WTC11 (cell line): Measurements from ENCODE around the gene G2E3. TPM values are rescaled to one million over a fixed set of nuclear protein-coding genes. Genes with fewer than 3 reads are reported as not detected.

Experiments
- ATAC-seq: fragments of 200-7000 bp; cut with Tn5 transposase; 2 replicates; pipeline ENCODE4 v1.10.0; 2021; ENCODE audit warnings: mild to moderate bottlenecking, moderate library complexity
- CTCF ChIA-PET: fragments of 300-600 bp; sonication (Branson Sonifier 250); formaldehyde crosslinking; loops from one replicate; lab custom pipeline; 2021; ENCODE audit warnings: antibody characterized with exemption; lab: Charles Lee
- POLR2A ChIA-PET: fragments of 350-600 bp; sonication (Branson Sonifier 250); formaldehyde crosslinking; loops from one replicate; lab custom pipeline; 2021; ENCODE audit warnings: antibody characterized with exemption; lab: Charles Lee
- DNase-seq: peaks from one replicate; pipeline ENCODE4 v3.0.0; 2021; ENCODE audit warnings: low spot score
- H3K27ac Mint-ChIP-seq: 2 replicates; pipeline ENCODE4 v1.8.0; 2021; ENCODE audit warnings: mixed read lengths
- H3K27me3 Mint-ChIP-seq: 2 replicates; pipeline ENCODE4 v1.8.0; 2021; ENCODE audit warnings: low read depth, mild to moderate bottlenecking, moderate library complexity, mixed read lengths
- H3K36me3 Mint-ChIP-seq: 2 replicates; pipeline ENCODE4 v1.8.0; 2021; ENCODE audit warnings: mixed read lengths
- H3K4me1 Mint-ChIP-seq: 2 replicates; pipeline ENCODE4 v1.8.0; 2022; ENCODE audit warnings: mixed read lengths
- H3K4me3 Mint-ChIP-seq: 2 replicates; pipeline ENCODE4 v1.8.0; 2021; ENCODE audit warnings: mild to moderate bottlenecking, moderate library complexity, mixed read lengths
- H3K9me3 Mint-ChIP-seq: 2 replicates; pipeline ENCODE4 v1.8.0; 2021; ENCODE audit warnings: mixed read lengths
- GRHL2 ChIP-seq: fragments of 250-450 bp; sonication (Bioruptor Pico); IDR thresholded peaks from 2 replicates; pipeline ENCODE4 v1.8.0; 2022; ENCODE audit warnings: mild to moderate bottlenecking, moderate library complexity; ENCODE audit not compliant: insufficient replicate concordance, severe bottlenecking
- NR3C1 ChIP-seq: sonication (generic); formaldehyde crosslinking; conservative IDR thresholded peaks from 2 replicates; pipeline ENCODE4 v1.8.1; 2023; ENCODE audit warnings: low read depth, mild to moderate bottlenecking, missing genetic modification reagents
- RORB ChIP-seq: fragments of 250-450 bp; sonication (Bioruptor Pico); IDR thresholded peaks from 2 replicates; pipeline ENCODE4 v1.9.0; 2021; ENCODE audit warnings: mild to moderate bottlenecking
- TP53 ChIP-seq: sonication (generic); formaldehyde crosslinking; IDR thresholded peaks from 2 replicates; pipeline ENCODE4 v1.8.1; 2023; ENCODE audit warnings: mild to moderate bottlenecking, missing genetic modification reagents
- ZNF138 ChIP-seq: sonication (generic); formaldehyde crosslinking; conservative IDR thresholded peaks from 2 replicates; pipeline ENCODE4 v1.8.1; 2022; ENCODE audit warnings: mild to moderate bottlenecking, moderate library complexity, missing genetic modification reagents
- ZNF232 ChIP-seq: sonication (generic); formaldehyde crosslinking; IDR thresholded peaks from 2 replicates; pipeline ENCODE4 v1.8.0; 2022; ENCODE audit warnings: mild to moderate bottlenecking, missing genetic modification reagents
- ZNF396 ChIP-seq: fragments of 250-450 bp; sonication (Bioruptor Pico); IDR thresholded peaks from 2 replicates; pipeline ENCODE4 v1.8.0; 2021; ENCODE audit warnings: mild to moderate bottlenecking, moderate library complexity, borderline replicate concordance
- ZNF416 ChIP-seq: fragments of 250-450 bp; sonication (Bioruptor Pico); IDR thresholded peaks from 2 replicates; pipeline ENCODE4 v1.9.0; 2021; ENCODE audit warnings: mild to moderate bottlenecking, inconsistent platforms
- total RNA-seq: library from RNA; stranded (reverse); gene quantifications from 3 replicates; pipeline ENCODE4 v1.2.3, GENCODE V29; 2021
- TF ChIP-seq, protein P1 (sequence below): sonication (generic); formaldehyde crosslinking; IDR thresholded peaks from 2 replicates; pipeline ENCODE4 v1.8.1; 2023; ENCODE audit warnings: mild to moderate bottlenecking, missing genetic modification reagents, borderline replicate concordance
- TF ChIP-seq, protein P2 (sequence below): fragments of 250-450 bp; sonication (Bioruptor Pico); IDR thresholded peaks from 2 replicates; pipeline ENCODE4 v2.1.2; 2022; ENCODE audit warnings: mild to moderate bottlenecking, moderate library complexity
- TF ChIP-seq, protein P3 (sequence below): fragments of 200-600 bp; IDR thresholded peaks from 2 replicates; pipeline ENCODE4 v1.8.0; 2022; ENCODE audit warnings: antibody characterized with exemption
- TF ChIP-seq, protein P4 (sequence below): sonication (generic); formaldehyde crosslinking; IDR thresholded peaks from 2 replicates; pipeline ENCODE4 v1.8.0; 2022; ENCODE audit warnings: mild to moderate bottlenecking, missing genetic modification reagents
- TF ChIP-seq, protein P5 (sequence below): sonication (generic); formaldehyde crosslinking; conservative IDR thresholded peaks from 2 replicates; pipeline ENCODE4 v1.8.1; 2022; ENCODE audit warnings: mild to moderate bottlenecking, missing genetic modification reagents
- TF ChIP-seq, protein P6 (sequence below): sonication (generic); formaldehyde crosslinking; IDR thresholded peaks from 2 replicates; pipeline ENCODE4 v1.8.1; 2023; ENCODE audit warnings: mild to moderate bottlenecking, missing genetic modification reagents
- TF ChIP-seq, protein P7 (sequence below): sonication (generic); formaldehyde crosslinking; IDR thresholded peaks from 2 replicates; pipeline ENCODE4 v1.8.0; 2023; ENCODE audit warnings: missing genetic modification reagents, mild to moderate bottlenecking, borderline replicate concordance

G2E3 gene
- total RNA-seq, 1 experiment from 2014 or later = 66.2 TPM

DNA sequence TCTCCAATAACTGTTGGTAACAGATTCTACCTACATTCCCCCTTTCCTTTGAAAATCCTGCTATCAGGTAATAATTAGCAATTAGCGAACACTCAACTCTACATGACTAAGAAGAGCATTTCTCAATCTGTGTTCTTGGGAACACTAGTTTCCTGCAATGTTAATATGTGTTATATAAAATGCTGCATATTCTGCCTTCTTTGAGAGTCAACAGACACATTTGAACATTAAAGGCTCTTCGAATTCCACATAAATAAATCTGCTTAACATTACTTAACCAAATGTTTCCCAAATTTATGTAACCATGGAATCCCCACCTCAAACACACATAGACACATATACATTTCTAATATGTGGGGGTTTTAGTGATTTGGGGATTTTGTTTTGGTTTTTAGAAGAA, 41.2 kb upstream of the G2E3 start (continued):
- TF ChIP-seq, protein P1, sequence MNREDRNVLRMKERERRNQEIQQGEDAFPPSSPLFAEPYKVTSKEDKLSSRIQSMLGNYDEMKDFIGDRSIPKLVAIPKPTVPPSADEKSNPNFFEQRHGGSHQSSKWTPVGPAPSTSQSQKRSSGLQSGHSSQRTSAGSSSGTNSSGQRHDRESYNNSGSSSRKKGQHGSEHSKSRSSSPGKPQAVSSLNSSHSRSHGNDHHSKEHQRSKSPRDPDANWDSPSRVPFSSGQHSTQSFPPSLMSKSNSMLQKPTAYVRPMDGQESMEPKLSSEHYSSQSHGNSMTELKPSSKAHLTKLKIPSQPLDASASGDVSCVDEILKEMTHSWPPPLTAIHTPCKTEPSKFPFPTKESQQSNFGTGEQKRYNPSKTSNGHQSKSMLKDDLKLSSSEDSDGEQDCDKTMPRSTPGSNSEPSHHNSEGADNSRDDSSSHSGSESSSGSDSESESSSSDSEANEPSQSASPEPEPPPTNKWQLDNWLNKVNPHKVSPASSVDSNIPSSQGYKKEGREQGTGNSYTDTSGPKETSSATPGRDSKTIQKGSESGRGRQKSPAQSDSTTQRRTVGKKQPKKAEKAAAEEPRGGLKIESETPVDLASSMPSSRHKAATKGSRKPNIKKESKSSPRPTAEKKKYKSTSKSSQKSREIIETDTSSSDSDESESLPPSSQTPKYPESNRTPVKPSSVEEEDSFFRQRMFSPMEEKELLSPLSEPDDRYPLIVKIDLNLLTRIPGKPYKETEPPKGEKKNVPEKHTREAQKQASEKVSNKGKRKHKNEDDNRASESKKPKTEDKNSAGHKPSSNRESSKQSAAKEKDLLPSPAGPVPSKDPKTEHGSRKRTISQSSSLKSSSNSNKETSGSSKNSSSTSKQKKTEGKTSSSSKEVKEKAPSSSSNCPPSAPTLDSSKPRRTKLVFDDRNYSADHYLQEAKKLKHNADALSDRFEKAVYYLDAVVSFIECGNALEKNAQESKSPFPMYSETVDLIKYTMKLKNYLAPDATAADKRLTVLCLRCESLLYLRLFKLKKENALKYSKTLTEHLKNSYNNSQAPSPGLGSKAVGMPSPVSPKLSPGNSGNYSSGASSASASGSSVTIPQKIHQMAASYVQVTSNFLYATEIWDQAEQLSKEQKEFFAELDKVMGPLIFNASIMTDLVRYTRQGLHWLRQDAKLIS (CRISPR knock-in tag) = no peak
- TF ChIP-seq GRHL2 (CRISPR knock-in tag) (no peak), RORB (CRISPR knock-in tag) (no peak), ZNF416 (CRISPR knock-in tag) (no peak), ZNF138 (CRISPR knock-in tag) (no peak)
- TF ChIP-seq, protein P2, sequence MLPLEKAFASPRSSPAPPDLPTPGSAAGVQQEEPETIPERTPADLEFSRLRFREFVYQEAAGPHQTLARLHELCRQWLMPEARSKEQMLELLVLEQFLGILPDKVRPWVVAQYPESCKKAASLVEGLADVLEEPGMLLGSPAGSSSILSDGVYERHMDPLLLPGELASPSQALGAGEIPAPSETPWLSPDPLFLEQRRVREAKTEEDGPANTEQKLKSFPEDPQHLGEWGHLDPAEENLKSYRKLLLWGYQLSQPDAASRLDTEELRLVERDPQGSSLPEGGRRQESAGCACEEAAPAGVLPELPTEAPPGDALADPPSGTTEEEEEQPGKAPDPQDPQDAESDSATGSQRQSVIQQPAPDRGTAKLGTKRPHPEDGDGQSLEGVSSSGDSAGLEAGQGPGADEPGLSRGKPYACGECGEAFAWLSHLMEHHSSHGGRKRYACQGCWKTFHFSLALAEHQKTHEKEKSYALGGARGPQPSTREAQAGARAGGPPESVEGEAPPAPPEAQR (CRISPR knock-in tag) = no peak
- TF ChIP-seq, protein P3, sequence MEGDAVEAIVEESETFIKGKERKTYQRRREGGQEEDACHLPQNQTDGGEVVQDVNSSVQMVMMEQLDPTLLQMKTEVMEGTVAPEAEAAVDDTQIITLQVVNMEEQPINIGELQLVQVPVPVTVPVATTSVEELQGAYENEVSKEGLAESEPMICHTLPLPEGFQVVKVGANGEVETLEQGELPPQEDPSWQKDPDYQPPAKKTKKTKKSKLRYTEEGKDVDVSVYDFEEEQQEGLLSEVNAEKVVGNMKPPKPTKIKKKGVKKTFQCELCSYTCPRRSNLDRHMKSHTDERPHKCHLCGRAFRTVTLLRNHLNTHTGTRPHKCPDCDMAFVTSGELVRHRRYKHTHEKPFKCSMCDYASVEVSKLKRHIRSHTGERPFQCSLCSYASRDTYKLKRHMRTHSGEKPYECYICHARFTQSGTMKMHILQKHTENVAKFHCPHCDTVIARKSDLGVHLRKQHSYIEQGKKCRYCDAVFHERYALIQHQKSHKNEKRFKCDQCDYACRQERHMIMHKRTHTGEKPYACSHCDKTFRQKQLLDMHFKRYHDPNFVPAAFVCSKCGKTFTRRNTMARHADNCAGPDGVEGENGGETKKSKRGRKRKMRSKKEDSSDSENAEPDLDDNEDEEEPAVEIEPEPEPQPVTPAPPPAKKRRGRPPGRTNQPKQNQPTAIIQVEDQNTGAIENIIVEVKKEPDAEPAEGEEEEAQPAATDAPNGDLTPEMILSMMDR = no peak

DNA sequence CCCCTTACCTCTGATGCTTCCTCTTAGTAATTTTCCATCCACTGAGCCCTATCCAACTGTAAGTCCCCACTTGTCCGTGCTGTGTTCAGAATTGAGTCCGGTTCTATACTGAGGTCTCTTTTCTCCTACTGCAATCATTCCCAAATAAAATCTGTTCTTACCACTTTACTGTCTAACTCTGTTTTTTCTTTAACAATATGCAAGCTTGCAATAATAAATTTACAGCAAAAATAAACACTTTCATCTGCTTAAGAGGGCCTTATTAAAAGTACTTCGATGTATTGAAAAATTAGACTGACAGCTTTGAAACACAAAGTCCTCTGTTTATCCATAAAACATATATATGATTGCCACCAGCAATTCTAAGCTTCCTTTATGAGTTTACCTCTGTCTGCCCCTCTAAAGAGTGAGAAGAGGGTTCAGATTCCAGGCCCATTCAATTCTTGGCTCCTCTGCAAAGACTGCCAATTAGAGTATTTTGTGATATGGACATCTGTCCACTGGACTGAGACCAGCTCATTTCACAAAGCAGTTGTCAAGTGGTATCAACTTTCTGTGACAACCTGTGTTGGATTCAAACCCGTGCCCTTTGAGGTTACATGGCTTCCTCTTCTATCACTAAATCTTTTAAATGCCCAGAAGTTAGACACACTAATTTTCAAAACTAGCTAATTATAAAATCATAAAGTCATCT, 39.9 kb upstream of the G2E3 start:
- no peak for DNase-seq
- Mint-ChIP-seq H3K4me3 (no peak overlapping the region), H3K27ac (no peak overlapping the region), H3K4me1 (no peaks in the 10 kb centered on the region), H3K27me3 (no peaks in the 10 kb centered on the region), H3K36me3 (no peaks in the 10 kb centered on the region), H3K9me3 (no peaks in the 10 kb centered on the region)
- TF ChIP-seq, protein P4, sequence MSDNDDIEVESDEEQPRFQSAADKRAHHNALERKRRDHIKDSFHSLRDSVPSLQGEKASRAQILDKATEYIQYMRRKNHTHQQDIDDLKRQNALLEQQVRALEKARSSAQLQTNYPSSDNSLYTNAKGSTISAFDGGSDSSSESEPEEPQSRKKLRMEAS = no peak
- TF ChIP-seq, protein P2 (CRISPR knock-in tag) = no peak
- TF ChIP-seq GRHL2 (CRISPR knock-in tag) (no peak), ZNF396 (CRISPR knock-in tag) (no peak), TP53 (no peak), ZNF232 (CRISPR knock-in tag) (no peak), NR3C1 (CRISPR knock-in tag) (no peak)
- TF ChIP-seq, protein P5, sequence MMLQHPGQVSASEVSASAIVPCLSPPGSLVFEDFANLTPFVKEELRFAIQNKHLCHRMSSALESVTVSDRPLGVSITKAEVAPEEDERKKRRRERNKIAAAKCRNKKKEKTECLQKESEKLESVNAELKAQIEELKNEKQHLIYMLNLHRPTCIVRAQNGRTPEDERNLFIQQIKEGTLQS (CRISPR knock-in tag) = no peak
- TF ChIP-seq, protein P6, sequence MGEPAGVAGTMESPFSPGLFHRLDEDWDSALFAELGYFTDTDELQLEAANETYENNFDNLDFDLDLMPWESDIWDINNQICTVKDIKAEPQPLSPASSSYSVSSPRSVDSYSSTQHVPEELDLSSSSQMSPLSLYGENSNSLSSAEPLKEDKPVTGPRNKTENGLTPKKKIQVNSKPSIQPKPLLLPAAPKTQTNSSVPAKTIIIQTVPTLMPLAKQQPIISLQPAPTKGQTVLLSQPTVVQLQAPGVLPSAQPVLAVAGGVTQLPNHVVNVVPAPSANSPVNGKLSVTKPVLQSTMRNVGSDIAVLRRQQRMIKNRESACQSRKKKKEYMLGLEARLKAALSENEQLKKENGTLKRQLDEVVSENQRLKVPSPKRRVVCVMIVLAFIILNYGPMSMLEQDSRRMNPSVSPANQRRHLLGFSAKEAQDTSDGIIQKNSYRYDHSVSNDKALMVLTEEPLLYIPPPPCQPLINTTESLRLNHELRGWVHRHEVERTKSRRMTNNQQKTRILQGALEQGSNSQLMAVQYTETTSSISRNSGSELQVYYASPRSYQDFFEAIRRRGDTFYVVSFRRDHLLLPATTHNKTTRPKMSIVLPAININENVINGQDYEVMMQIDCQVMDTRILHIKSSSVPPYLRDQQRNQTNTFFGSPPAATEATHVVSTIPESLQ (CRISPR knock-in tag) = no peak
- TF ChIP-seq, protein P7, sequence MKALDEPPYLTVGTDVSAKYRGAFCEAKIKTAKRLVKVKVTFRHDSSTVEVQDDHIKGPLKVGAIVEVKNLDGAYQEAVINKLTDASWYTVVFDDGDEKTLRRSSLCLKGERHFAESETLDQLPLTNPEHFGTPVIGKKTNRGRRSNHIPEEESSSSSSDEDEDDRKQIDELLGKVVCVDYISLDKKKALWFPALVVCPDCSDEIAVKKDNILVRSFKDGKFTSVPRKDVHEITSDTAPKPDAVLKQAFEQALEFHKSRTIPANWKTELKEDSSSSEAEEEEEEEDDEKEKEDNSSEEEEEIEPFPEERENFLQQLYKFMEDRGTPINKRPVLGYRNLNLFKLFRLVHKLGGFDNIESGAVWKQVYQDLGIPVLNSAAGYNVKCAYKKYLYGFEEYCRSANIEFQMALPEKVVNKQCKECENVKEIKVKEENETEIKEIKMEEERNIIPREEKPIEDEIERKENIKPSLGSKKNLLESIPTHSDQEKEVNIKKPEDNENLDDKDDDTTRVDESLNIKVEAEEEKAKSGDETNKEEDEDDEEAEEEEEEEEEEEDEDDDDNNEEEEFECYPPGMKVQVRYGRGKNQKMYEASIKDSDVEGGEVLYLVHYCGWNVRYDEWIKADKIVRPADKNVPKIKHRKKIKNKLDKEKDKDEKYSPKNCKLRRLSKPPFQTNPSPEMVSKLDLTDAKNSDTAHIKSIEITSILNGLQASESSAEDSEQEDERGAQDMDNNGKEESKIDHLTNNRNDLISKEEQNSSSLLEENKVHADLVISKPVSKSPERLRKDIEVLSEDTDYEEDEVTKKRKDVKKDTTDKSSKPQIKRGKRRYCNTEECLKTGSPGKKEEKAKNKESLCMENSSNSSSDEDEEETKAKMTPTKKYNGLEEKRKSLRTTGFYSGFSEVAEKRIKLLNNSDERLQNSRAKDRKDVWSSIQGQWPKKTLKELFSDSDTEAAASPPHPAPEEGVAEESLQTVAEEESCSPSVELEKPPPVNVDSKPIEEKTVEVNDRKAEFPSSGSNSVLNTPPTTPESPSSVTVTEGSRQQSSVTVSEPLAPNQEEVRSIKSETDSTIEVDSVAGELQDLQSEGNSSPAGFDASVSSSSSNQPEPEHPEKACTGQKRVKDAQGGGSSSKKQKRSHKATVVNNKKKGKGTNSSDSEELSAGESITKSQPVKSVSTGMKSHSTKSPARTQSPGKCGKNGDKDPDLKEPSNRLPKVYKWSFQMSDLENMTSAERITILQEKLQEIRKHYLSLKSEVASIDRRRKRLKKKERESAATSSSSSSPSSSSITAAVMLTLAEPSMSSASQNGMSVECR (CRISPR knock-in tag) = no peak
- ChIA-PET CTCF (interaction anchor here (0.6 to 1.5 kb wide), 4 partner anchors 11 to 144 kb away, joined by 3 to 5 read pairs (median 4); no protein-coding TSS in a partner anchor), POLR2A (no interaction called here)
- ATAC-seq = no peak
